GM19328 (cell line): ENCODE results near the gene PAK1.

Source experiments
- ATAC-seq: cut with Tn5 transposase; IDR thresholded peaks from one replicate; pipeline ENCODE4 v1.9.1; 2021; ENCODE audit warnings: mild to moderate bottlenecking, moderate library complexity; ENCODE audit not compliant: unreplicated experiment

PAK1 gene

GRCh38 chr11:77438487-77438886 lies 35.4 kb downstream of the PAK1 start:
- peak; percentile 52 for ATAC-seq

- ATAC-seq = no peak
Observed at GRCh38 chr11:77436969-77437368, 36.9 kb downstream of the PAK1 start.

GRCh38 chr11:77436506-77436905 lies 37.4 kb downstream of the PAK1 start:
- no peak for ATAC-seq

GRCh38 chr11:77435972-77436371 lies 37.9 kb downstream of the PAK1 start:
- no peak for ATAC-seq

- no peak for ATAC-seq
Observed at GRCh38 chr11:77431813-77432212, 42.1 kb downstream of the PAK1 start.

GRCh38 chr11:77428598-77428997 lies 45.3 kb downstream of the PAK1 start:
- ATAC-seq = no peak

GRCh38 chr11:77425346-77425745 lies 48.5 kb downstream of the PAK1 start:
- ATAC-seq = no peak

GRCh38 chr11:77424644-77425043 lies 49.2 kb downstream of the PAK1 start:
- ATAC-seq = no peak

- no peak for ATAC-seq
Observed at GRCh38 chr11:77423624-77424023, 50.3 kb downstream of the PAK1 start.

- ATAC-seq = no peak
Observed at GRCh38 chr11:77422687-77423086, 51.2 kb downstream of the PAK1 start.

GRCh38 chr11:77421041-77421723 lies 52.7 kb downstream of the PAK1 start:
- ATAC-seq = no peak

- ATAC-seq = no peak
Observed at GRCh38 chr11:77418971-77419597, 54.8 kb downstream of the PAK1 start.

- peak; percentile 53 for ATAC-seq
Observed at GRCh38 chr11:77418155-77418970, 55.5 kb downstream of the PAK1 start.

- ATAC-seq = no peak
Observed at GRCh38 chr11:77416357-77416756, 57.5 kb downstream of the PAK1 start.

GRCh38 chr11:77413850-77414460 lies 59.9 kb downstream of the PAK1 start:
- no peak for ATAC-seq

GRCh38 chr11:77412814-77413213 lies 61.1 kb downstream of the PAK1 start:
- ATAC-seq = no peak

- ATAC-seq = peak; percentile 94
Observed at GRCh38 chr11:77411717-77412441, 62.0 kb downstream of the PAK1 start.

- peak; percentile 20 for ATAC-seq
Observed at GRCh38 chr11:77411137-77411707, 62.7 kb downstream of the PAK1 start.

- ATAC-seq = no peak
Observed at GRCh38 chr11:77410076-77410827, 63.6 kb downstream of the PAK1 start.

GRCh38 chr11:77409046-77409445 lies 64.8 kb downstream of the PAK1 start:
- no peak for ATAC-seq
